NCI-H1694 treated with DMSO at 0.1 percent for 48 hours (cell line): ENCODE results near the gene RPP30.
"Not testable (repeated sequence)": the region's sequence is repeated elsewhere in the genome, so short reads cannot be mapped to it uniquely, and the experiment has no call there.

ENCODE experiments used
- DNase-seq: peaks from one replicate; lab custom pipeline; 2025; lab: John Stamatoyannopoulos, UW

RPP30 gene

DNA sequence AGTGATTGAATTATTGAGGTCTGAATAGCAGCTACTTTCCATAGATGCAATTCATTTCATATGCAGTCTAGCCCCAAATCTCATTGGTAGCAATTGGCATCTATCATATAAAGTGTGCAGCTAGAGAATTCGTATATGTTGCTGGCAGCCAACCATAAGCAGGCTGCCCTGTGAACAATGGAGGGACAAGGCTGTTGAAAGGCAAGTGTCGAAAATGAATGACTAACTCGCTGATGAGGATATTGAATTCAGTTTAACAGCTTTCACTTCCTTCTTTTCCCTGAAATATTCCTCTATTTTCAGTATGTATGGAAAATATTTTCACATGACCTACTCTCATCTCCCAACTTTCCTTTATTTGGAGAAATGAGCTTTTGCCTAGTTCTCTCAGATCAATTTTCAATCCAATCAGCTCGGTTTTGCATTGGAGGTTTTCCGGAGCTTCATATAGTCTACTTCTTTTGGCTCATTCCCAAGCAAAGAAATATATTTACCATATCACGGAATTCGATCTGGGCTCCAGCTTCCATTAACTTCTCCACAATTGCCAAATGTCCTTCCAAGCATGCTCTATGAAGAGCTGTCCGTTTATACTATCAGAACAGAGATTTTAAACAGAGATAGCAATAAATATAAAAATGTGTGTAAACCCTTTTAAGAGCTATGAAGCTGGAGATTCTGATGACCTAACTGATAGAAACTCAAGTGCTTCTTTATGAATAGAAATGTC, 45.6 kb downstream of the RPP30 start:
- DNase-seq, result no peak

DNA sequence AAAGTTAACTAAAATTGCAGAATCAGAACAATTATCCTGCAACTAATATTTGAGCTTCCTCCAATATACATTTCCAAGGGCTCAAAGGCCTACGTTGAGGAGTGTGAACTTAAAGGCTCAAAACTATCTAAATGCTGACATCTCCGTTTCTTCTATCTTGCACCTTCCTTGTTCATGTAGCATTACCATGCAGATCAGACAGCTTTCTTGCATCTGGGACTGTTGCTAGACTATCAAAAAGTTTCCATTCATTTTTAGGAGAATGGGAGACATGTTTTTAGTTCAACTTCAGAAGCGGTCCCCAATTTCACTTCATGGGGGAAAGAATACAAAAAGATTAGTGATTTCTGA, 46.2 kb downstream of the RPP30 start:
- DNase-seq, result no peak

DNA sequence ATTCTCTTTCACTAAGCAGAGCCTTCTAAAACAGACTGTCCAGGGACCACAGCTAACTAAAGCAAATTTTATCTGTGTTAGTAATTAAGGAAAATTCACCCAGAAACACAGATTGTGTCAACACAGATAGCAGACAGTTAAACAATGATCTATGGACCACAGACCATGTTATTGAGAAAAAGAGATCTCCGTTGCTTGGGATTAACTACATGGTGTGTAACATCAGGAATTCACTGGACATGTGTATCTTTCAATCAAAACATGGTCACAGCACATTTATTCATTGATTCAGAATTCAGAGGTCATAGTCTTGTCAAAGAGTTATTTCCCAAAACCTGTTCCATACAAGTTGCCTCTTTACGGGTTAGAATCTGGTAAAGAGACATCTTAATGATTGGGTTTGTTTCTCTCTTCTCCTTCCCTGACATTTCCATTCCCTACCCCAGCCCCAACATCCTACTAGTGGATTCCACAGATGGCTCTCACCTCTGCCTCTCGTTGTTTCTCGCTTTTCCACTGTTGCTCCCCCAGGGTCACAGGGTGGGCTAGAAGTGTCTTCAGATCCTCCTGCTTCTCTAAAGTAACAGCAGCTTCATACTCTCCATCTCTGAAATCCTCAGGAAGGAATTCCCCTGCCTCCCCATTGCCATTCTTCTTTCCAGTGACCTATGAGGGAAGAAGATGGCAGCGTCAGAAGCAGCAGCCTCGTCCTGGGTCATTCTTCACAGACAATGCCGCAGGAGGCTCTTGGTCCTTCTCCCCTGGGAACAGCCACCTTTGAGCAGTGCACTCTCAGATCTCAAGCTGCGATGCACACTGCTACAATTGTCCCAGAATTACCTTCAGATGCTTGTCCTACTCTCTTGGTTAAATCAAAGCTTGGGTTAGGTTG, 48.2 kb downstream of the RPP30 start:
- DNase-seq, result no peak

DNA sequence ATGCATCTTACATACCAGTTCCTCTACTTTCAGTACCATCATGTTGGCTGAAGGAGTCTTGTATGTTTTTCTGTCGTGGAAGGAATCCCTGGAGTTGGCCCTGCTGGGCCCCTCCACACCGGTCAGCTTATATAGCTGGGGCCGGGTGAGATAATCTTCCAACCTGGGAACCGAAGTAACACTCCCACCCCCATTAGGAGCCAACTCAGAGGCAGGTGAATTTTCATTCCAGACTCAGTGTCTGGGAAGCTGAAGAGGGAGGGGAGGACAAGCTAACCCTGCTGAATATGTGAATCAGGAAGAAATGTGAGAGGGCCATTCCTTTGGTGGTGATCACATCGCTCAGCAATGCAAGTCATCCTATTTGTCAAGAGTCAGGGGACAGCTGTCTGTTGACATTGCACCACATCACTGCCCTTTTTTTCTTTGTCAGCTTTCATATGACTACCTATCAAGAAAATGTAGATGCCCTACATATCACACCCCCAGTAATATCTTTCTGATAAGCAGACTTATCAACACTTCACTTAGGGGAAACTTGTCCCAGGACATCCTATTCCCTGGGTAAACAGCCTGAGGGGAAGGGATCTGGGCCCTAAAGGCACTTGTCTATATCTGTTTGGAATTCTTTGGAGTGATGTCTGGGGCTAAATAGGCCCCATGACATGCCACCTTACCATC, 49.4 kb downstream of the RPP30 start, which contains the start of gene ANKRD1:
TSS of gene ANKRD1 (minus strand) at position 102 of the 681 bp plus-strand sequence. CDS start at position 42, 60 bp downstream.
- no peak for DNase-seq

DNA sequence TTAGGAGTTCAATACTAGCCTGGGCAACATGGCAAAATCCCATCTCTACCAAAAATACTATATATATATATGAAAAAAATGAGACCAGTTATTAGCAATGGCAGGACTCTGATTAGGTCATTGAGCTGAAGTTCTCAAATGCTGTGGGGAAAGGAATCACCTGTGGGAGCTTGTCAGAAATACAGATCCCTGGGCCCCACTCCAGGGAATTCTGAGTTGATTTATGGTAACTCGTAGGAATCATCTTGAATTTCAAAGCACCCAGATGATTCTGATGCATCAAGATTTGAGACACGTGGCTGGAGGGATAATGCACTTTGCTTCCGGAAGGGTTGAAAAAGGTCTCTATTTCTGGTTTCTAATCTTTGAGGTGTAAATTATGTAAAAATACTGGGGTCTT, 50.1 kb downstream of the RPP30 start:
- no peak for DNase-seq

DNA sequence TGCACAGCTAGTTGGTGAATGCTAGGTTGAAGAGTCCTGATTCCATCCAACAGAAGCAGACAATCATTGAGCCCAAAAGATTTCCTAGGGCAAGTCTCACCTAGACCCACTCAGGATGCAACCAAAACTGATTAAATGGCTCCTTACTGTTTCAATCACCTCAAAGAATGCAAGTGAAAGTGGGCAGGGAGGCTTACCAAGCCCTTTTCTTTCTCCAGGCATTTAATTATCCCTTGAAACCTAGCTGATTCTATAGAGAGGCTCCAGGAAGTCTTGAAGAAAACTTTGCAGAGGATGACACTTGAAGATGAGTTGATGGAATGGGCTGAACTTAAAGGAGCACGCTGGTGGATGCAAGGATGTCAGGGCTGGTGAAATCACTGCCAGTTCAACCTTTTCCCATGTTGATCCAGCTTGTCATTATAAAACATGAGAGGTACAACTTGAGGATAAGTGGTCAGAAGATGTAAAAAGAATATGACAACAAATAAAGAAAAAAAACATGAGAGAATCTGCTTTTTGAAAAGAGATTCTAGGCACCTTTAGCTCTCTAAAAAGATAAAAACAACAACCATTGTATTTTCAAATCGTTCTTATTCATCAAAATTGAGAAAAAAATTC, 51.4 kb downstream of the RPP30 start:
- no peak for DNase-seq

DNA sequence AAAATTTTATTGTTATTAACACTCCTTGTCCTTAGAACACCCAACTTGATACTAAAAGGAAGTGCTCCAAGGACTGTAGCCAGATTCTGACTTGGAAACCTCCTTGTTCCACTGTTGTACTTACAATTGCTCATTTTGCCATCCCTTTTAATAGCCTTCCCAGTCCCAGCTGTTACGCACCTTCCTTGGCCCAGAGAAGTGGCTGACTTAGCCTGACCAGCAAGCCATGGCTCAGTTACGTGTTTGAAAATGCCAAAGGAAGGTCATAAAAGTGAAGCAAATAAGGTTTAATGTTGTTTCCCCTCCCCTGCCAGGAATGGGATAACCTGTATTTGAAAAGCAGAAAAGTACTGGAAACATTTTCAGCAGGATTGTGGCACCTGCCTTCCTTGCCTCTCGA, 52.8 kb downstream of the RPP30 start:
- no peak for DNase-seq

DNA sequence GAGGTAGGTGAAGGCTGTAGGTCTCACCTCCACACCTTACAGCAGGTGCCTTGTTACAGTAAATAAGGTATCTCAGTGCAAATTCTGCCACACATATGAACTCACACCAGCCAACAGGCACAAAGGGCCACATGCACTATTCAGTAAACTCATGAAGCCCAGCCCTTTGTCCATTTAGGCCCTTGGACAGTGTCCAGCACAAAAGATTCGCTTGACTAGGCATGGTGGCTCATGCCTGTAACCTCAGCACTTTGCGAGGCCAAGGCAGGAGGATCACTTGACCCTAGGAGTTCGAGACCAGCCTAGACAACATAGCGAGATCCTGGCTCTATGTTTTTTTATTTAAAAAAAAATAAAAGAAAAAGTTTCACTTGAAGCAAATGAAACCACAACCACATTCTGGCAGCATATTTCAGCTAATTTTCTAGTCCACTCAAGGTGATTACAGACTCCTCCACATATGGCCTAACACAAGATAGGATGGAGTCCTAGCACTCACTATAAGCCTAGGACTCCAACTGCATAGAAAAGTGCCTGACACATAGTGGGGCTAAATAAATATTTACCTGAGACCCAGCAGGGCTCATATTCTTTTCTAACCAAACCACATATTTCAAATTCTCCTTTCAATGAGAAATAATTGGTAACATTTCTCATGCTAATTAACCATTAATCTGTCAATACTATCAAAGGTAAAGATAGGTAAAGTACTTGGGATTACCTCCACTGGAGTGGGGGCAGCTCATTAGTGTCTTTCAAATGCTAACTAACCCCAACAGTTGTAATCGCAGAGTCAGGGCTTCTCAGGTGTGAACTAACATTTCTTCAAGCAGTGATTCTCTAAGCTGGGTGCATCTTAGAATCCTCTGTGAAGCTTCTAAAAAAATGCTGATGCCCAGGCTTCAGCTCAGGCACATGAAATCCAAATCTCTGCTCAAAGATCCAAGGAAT, 53.6 kb downstream of the RPP30 start:
- DNase-seq, result no peak

DNA sequence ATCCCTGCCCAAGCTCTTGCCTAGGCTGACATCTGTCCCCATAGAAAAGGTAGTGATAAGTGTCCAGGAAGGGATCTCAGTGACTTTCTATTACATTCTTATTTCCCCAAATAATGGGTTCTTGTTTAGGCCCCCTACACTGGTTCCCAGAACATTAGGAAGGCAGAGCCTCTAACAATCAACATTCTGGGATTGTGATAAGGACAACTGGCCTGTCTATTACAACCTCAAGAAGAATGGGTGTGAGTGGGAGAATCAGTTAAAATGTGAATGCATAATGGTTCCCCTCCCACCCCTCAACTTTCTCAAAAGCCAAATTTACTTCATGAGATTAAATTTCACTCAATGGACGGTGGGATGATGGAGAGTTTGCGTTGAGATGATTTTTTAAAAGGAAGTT, 55.5 kb downstream of the RPP30 start:
- no peak for DNase-seq

DNA sequence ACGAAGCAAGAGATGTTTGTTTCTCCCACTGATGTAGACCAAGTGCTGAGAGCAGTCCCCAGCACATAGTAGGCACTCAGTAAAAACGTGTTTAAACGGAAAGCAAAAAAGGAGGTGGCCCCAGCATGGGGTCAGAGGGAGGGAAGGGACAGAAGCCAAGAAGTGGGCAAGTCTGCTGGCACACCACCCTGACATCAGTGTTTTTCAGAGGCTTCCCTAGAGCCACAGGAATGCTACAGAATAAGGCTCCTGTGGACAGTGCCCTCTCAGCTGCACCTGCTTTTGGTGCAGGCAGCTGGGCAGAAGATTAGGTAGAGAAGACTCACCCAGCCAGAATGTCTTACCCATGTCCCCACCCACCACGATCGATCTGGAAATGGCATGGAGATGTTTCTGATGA, 57.4 kb downstream of the RPP30 start:
- no peak for DNase-seq

DNA sequence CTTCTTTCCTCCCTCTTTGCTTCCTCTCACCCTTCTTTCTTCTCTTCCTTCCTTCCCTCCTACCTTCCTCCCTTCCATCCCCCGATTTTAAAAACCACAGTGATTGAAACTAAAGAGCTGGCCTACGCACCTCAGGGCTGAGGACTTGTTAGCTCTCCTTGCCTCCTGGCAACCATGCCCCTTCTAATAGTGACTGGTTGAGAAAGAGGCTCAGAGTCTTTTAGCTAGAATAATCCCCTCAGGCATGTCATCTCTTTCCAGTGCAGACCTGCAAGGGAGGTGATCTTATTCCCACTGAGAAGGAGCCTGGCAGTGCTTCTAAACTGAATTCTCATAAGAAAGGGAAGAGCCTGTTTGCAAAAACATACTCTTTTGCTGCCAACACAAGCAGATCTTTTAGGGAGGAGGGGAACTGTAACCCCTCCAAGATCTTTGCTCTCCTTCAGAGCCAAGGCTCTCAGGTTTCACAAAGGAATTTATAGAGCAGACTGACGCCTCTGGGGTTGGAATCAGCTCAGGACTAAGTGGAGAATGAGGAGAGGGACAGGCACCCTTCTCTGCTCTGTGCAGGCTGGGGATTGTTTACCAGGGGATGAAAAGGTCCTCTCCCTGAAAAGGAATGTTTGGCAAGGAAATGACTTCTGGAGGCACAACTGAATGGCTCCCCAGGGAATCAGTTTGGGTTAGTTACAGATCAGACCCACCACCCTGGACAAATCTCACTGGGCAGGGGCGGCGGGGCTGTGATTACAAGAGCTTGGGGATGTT, 58.5 kb downstream of the RPP30 start:
- no peak for DNase-seq

DNA sequence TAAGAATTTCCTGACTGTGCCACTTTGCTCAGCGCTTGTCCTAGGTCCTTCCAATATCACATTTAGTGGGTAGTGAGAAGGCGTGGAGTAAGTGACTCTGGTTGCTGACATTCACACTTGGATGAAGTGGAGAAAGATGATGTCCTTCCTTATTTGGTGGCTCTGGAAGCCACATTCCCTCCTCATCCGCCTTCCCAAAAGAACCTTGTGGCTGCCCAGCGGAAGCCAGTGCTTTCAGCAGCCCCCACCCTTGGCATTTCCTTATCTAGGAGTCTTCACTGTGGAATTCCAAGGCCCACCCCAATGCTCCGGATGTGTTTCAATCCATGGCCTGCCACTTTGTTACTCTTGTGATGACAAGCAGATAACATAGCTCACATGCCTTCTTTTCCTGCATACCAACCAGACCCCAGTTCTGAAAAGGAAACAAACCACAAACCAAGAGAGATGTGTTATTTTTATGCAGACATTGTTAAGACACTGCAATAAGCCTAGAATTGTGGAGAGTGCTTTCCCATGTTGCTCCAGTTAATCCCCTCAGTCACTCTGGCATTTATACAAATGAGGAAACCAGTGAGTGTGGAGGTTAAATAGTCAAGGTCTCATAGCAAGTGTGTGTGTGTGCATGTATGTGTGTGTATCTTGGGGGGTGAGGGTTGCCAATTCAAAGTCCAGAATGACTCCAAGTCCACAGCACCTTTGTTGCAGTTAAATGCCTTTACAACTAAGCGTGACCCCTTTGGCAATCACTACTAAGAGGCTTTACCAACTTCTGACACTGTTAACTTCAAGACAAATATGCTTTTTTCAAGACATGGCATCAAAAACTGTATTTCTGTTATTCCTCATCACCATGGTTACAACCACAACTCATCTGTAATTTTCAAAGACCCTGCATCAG, 59.4 kb downstream of the RPP30 start:
- DNase-seq, result no peak

DNA sequence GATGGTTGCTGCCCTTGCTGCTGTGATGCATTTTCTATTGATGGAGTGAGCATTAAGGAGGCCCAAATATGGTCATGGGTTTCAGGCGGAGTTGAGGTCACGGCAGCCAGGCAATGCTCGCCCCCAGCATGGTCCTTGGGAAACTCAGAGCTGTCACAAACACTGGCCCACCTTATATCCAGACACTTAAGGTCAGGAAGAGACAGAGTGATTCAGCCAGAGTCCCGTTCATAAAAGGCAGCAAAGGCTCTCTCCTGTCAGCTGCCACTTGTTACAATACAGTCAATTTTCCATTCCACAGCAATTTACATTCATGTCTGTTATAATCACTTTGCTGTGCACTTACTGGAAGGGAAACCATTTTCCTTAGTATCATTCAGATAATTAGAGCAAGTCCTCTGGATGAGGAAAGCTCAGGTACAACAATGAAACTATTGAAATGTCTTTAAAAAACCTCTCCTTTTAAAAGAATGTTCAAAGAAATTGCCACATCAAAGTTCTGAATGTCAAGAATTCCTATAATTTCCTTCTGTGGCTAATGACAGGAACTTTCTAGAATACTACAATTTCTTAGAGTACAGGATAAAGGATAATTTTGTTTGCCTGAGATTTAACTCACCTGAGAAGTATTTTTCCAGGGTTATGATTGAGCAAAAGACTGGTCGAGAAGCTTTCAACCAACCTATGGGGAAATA, 64.0 kb downstream of the RPP30 start:
- no peak for DNase-seq

DNA sequence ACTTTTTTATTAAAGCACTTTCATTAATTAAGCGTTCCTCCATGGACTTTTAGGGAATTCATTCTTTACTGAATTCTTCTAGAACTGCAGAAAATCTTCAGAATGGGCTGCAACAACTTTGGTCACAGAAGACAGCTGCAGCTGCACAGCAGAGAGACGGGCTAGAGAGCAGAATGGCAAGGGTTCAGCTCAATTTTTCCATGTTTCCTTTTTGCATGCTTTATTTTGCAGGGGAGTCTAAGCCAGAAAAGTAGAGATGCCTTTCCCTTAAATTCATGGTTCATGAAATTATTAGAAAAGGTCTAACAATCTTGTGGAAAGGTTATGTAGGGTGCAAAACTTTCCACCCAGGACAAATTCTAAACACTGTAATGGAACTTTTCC, 64.5 kb downstream of the RPP30 start:
- no peak for DNase-seq

DNA sequence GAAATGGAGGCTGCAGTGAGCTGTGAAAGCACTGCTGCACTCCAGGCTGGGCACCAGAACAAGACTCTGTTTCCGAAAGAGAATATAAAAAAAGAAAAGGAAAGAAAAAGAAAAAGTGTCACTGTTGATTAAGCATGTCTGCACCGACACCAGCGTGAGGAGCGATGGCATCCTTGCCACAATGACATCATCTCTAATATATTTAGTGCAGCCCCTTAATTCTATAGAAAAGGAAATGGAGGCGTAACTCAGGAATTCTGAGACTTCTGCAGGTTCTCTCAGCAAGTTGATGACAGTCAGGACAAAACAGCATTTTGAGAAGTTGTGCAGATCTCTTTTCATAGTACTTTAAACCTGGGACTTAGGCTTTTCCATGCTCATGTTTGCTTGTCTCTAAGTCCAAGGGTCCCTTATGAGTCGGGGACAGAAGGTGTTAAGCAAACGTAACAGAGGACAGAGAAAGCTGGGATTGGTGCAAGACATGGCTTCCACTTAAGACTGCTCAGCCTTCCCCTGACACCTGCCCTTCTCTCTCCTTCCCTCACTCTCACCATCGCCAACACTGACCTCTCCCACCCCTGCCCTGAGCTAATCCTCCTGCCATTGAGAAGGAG, 66.0 kb downstream of the RPP30 start:
- DNase-seq, result no peak

DNA sequence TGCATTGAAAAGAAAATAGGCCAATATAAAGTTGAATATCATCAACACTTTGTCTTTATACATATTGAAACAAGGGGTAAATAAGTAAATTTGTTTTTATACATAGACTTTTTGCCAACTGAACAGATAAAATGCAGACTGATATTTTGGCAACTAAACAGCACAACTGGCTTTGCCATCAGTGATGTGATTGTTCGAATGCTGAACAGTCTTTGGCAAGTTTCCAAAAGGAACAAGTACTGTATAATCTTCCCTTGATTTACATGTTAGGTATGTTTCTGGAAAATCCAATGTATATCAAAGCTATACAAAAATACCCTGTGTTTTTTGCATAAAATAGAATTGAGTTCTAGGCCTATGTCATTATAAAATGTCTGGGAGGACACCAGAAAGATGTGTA, 67.3 kb downstream of the RPP30 start:
- no peak for DNase-seq

DNA sequence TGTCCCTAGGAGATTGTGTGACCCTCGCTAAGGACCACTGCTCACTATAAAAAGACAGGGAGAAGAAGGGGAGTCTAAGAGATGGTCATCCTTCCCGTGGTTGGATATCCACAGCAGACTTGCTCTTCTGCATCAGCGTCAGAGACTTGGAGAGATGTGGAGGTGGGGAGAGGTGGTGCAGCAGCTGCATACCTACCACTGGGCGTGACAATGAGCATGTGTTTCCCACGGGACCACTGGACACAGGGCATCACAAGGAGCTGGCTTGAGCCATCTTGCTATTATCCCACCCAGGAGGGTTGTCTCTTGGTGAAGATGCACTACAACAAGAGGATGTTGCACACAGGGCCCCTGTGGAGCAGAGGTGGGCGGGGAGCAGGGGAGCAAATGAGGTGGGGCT, 67.9 kb downstream of the RPP30 start:
- no peak for DNase-seq

DNA sequence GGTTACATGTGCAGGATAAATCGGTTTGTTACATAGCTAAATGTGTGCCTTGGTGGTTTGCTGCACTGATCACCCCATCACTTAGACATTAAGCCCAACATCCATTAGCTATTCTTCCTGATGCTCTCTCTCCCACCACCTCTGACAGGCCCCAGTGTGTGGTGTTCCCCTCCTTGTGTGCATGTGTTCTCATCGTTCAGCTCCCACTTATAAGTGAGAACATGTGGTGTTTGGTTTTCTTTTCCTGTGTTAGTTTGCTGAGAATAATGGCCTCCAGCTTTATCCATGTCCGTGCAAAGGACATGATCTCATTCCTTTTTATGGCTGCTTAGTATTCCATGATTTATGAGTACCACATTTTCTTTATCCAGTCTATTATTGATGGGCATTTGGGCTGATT, 71.2 kb downstream of the RPP30 start:
- not testable (repeated sequence) for DNase-seq
